Measurements from ENCODE around the gene LGALS7B. TPM values are rescaled to one million over a fixed set of nuclear protein-coding genes. Genes with fewer than 3 reads are reported as not detected.
"Not testable (repeated sequence)": the region's sequence is repeated elsewhere in the genome, so short reads cannot be mapped to it uniquely, and the experiment has no call there.

LGALS7B gene
- total and polyA plus RNA-seq, 2 donors (not counting 1 experiment from before 2014, with no cell fraction given) = not detected

- ATAC-seq (ENCODE audit: low read depth) (no peak), DNase-seq (no peak)
- ChIA-PET CTCF (interaction anchor here (1.0 kb wide), 1 partner anchor 50 kb away, joined by 3 read pairs; no protein-coding TSS in a partner anchor), POLR2A (no interaction called here)
- Histone ChIP-seq H3K4me3 (ENCODE audit: control extremely low read depth in 1 of 5, extremely low read depth in 1 of 5, insufficient read depth in 1 of 5, low read depth in 2 of 5, low read length in 4 of 5) (no peak overlapping the region), H3K79me2 (ENCODE audit: control insufficient read depth, insufficient read depth, low read length) (peaks cover 80% of the 10 kb centered on the region), H3K36me3 (replicated peaks in 1 of 2; ENCODE audit: control extremely low read depth in 1 of 2, control insufficient read depth in 1 of 2, extremely low read depth in 1 of 2, insufficient read depth in 2 of 2, low read length in 1 of 2) (peaks cover 5 to 40% of the 10 kb centered on the region in 2 experiments), H3K9me3 (ENCODE audit: control extremely low read depth in 1 of 3, control insufficient read depth in 2 of 3, insufficient read depth in 1 of 3, low read length in 2 of 3) (peaks cover 0 to 3% (median 0%) of the 10 kb centered on the region in 3 donors), H3K27me3 (replicated peaks in 1 of 4; ENCODE audit: control extremely low read depth in 1 of 4, control insufficient read depth in 3 of 4, insufficient read depth in 4 of 4, low read length in 3 of 4) (no peaks in the 10 kb centered on the region), H3K4me2 (replicated peaks; ENCODE audit: low read depth, low read length, poor library complexity, severe bottlenecking) (no peak overlapping the region), H3K27ac (ENCODE audit: low read length in 2 of 2) (no peak overlapping the region), H3K9ac (ENCODE audit: low read length) (no peak overlapping the region), H2AFZ (ENCODE audit: insufficient read depth, low read depth, low read length, poor library complexity, severe bottlenecking) (no peak overlapping the region), H4K20me1 (ENCODE audit: control insufficient read depth, insufficient read depth, low read length, poor library complexity, severe bottlenecking) (peaks cover 23% of the 10 kb centered on the region), H3K4me1 (ENCODE audit: control insufficient read depth in 2 of 2, insufficient read depth in 2 of 2, low read length in 2 of 2) (peaks cover 6 to 12% of the 10 kb centered on the region in 2 donors)
- H3K27me3 Mint-ChIP-seq = no peaks in the 10 kb centered on the region
- no peak overlapping the region for H3K27ac Mint-ChIP-seq
- WGBS (ENCODE audit: insufficient coverage) = 100% methylated on average over 6 of the region's 6 CpGs
- peaks cover 27% of the 10 kb centered on the region for H3K4me1 Mint-ChIP-seq
- H3K9me3 Mint-ChIP-seq (ENCODE audit: insufficient read depth) = no peaks in the 10 kb centered on the region
- intact Hi-C loops (cut with micrococcal nuclease) = no loop called here
- H3K4me3 Mint-ChIP-seq = no peak overlapping the region
- TF ChIP-seq CTCF (IDR thresholded peaks at IDR 0.05) = no peak
- TF ChIP-seq EZH2 (IDR thresholded peaks at IDR 0.05; ENCODE audit: borderline replicate concordance, insufficient read depth, low read depth, low read length, poor library complexity, severe bottlenecking) = no peak
Observed at GRCh38 chr19:38826856-38827551, 38.0 kb downstream of the LGALS7B start.

GRCh38 chr19:38829203-38829602, 40.2 kb downstream of the LGALS7B start:
- intact Hi-C loops (cut with micrococcal nuclease); DNase-seq; H3K4me2 ChIP-seq (replicated peaks; ENCODE audit: low read depth, low read length, poor library complexity, severe bottlenecking); ATAC-seq (ENCODE audit: low read depth); H3K9ac ChIP-seq (ENCODE audit: low read length); H3K27ac ChIP-seq (ENCODE audit: low read length in 2 of 2); H3K9me3 Mint-ChIP-seq (ENCODE audit: insufficient read depth); H3K27me3 Mint-ChIP-seq; H2AFZ ChIP-seq (ENCODE audit: insufficient read depth, low read depth, low read length, poor library complexity, severe bottlenecking); H3K27ac Mint-ChIP-seq; H3K4me3 ChIP-seq (ENCODE audit: control extremely low read depth in 1 of 5, extremely low read depth in 1 of 5, insufficient read depth in 1 of 5, low read depth in 2 of 5, low read length in 4 of 5); H3K9me3 ChIP-seq (ENCODE audit: control extremely low read depth in 1 of 3, control insufficient read depth in 2 of 3, insufficient read depth in 1 of 3, low read length in 2 of 3); H3K4me3 Mint-ChIP-seq; H3K27me3 ChIP-seq (replicated peaks in 1 of 4; ENCODE audit: control extremely low read depth in 1 of 4, control insufficient read depth in 3 of 4, insufficient read depth in 4 of 4, low read length in 3 of 4); POLR2A ChIA-PET: not testable (repeated sequence)
- 80% methylated on average over 1 of the region's 7 CpGs for WGBS (ENCODE audit: insufficient coverage)
- Histone ChIP-seq H3K36me3 (replicated peaks in 1 of 2; ENCODE audit: control extremely low read depth in 1 of 2, control insufficient read depth in 1 of 2, extremely low read depth in 1 of 2, insufficient read depth in 2 of 2, low read length in 1 of 2) (peaks cover 5 to 32% of the 10 kb centered on the region in 2 experiments), H3K4me1 (ENCODE audit: control insufficient read depth in 2 of 2, insufficient read depth in 2 of 2, low read length in 2 of 2) (peaks cover 10 to 18% of the 10 kb centered on the region in 2 donors), H4K20me1 (ENCODE audit: control insufficient read depth, insufficient read depth, low read length, poor library complexity, severe bottlenecking) (peaks cover 15% of the 10 kb centered on the region), H3K79me2 (ENCODE audit: control insufficient read depth, insufficient read depth, low read length) (peaks cover 74% of the 10 kb centered on the region)
- H3K4me1 Mint-ChIP-seq = peaks cover 27% of the 10 kb centered on the region
- CTCF ChIA-PET = interaction anchor here (0.6 to 1.2 kb wide), 4 partner anchors 21 to 1644 kb away, joined by 3 read pairs; partner anchors contain the start of genes MRPS12 and SARS2

All from B cell (primary cell).